A673 (cell line): ENCODE data around the gene TRPV2. TPM values are rescaled to one million over a fixed set of nuclear protein-coding genes. Genes with fewer than 3 reads are reported as not detected.

ENCODE experiments used
- BruUV-seq: library from RNA; stranded (reverse); fragments of 400-500 nt; replicated peaks from 2 replicates; lab custom pipeline; 2021; lab: Mats Ljungman, UMichigan
- CTCF ChIA-PET: fragments of 300-600 bp; sonication (Branson Sonifier 250); formaldehyde crosslinking; loops from one replicate; lab custom pipeline; 2022; ENCODE audit warnings: antibody characterized with exemption; lab: Charles Lee
- POLR2A ChIA-PET: fragments of 300-600 bp; sonication (Branson Sonifier 250); formaldehyde crosslinking; loops from one replicate; lab custom pipeline; 2022; ENCODE audit warnings: antibody characterized with exemption; ENCODE audit not compliant: low non-redundant PET; lab: Charles Lee
- DNase-seq: peaks from one replicate; pipeline ENCODE4 v3.0.0-alpha.2; 2015; ENCODE audit warnings: low spot score
- H3K27ac ChIP-seq: fragments of 200-600 bp; sonication (generic); 2 replicates; pipeline ENCODE4 v1.5.1; 2016; ENCODE audit warnings: mixed run types, low read depth, mild to moderate bottlenecking, mixed read lengths, antibody characterized with exemption, low read length; ENCODE audit not compliant: poor library complexity, severe bottlenecking
- H3K27me3 ChIP-seq: fragments of 200-600 bp; sonication (generic); replicated peaks from 2 replicates; pipeline ENCODE4 v1.6.1; 2017; ENCODE audit warnings: mixed run types, low read depth, mild to moderate bottlenecking, mixed read lengths, antibody characterized with exemption, low read length; ENCODE audit not compliant: insufficient read depth, poor library complexity
- H3K36me3 ChIP-seq: fragments of 200-600 bp; sonication (generic); 2 replicates; pipeline ENCODE4 v1.6.1; 2016; ENCODE audit warnings: mixed run types, mild to moderate bottlenecking, mixed read lengths, antibody characterized with exemption, low read length; ENCODE audit not compliant: insufficient read depth, poor library complexity, severe bottlenecking
- H3K4me1 ChIP-seq: fragments of 200-600 bp; sonication (generic); 2 replicates; pipeline ENCODE4 v1.6.1; 2017; ENCODE audit warnings: mixed run types, mild to moderate bottlenecking, mixed read lengths, antibody characterized with exemption, low read length; ENCODE audit not compliant: insufficient read depth, poor library complexity, severe bottlenecking
- H3K4me3 ChIP-seq: fragments of 200-600 bp; sonication (generic); 2 replicates; pipeline ENCODE4 v1.5.1; 2016; ENCODE audit warnings: low read depth, mixed run types, mild to moderate bottlenecking, mixed read lengths, low read length; ENCODE audit not compliant: poor library complexity, severe bottlenecking
- H3K9me3 ChIP-seq: fragments of 200-600 bp; sonication (generic); 2 replicates; pipeline ENCODE4 v1.6.1; 2016; ENCODE audit warnings: mixed run types, low read depth, mild to moderate bottlenecking, mixed read lengths, antibody characterized with exemption, low read length; ENCODE audit not compliant: poor library complexity, severe bottlenecking
- CTCF ChIP-seq: fragments of 300-800, 200-600 bp; sonication (generic); conservative IDR thresholded peaks from 2 replicates; pipeline ENCODE4 v1.5.1; 2017; ENCODE audit warnings: low read depth, mild to moderate bottlenecking, antibody characterized with exemption, low read length, moderate library complexity, mixed read lengths
- EZH2 ChIP-seq: fragments of 200-600 bp; sonication (generic); IDR thresholded peaks from 2 replicates; pipeline ENCODE4 v1.6.1; 2017; ENCODE audit warnings: borderline replicate concordance, low read depth, mild to moderate bottlenecking, mixed read lengths, antibody characterized with exemption, low read length; ENCODE audit not compliant: poor library complexity, severe bottlenecking
- intact Hi-C: fragments of 100-400 bp; cut with micrococcal nuclease; formaldehyde crosslinking; loops from one replicate; pipeline ENCODE4 v1.10.0; 2022; ENCODE audit not compliant: unreplicated experiment
- total RNA-seq: library from RNA; stranded (reverse); gene quantifications from 2 replicates; pipeline ENCODE4 v1.2.3, GENCODE V29; 2021

Gene TRPV2
- total RNA-seq, 1 experiment from 2014 or later = not detected

DNA sequence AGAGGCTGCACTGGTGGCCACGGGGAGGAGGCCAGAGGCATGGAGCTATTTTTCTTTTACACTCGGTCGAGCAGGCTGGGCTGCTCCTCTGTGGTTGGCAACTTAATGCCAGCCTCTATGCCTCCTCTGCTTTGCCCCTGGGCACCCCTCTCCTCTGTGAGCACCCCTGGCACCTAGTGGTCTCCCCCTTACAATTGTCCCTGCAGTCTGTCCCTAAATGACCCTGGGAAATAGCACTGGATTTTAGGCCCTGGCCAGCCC, 49.6 kb downstream of the TRPV2 start:
- TF ChIP-seq CTCF (no peak), EZH2 (no peak)
- Histone ChIP-seq H3K4me1 (peaks cover 6% of the 10 kb centered on the region), H3K9me3 (no peaks in the 10 kb centered on the region), H3K4me3 (no peak overlapping the region), H3K27me3 (no peaks in the 10 kb centered on the region), H3K36me3 (no peaks in the 10 kb centered on the region), H3K27ac (no peak overlapping the region)
- BruUV-seq = no TSS peak
- ChIA-PET CTCF (no interaction called here), POLR2A (no interaction called here)
- no peak for DNase-seq
- intact Hi-C loops = no loop called here

DNA sequence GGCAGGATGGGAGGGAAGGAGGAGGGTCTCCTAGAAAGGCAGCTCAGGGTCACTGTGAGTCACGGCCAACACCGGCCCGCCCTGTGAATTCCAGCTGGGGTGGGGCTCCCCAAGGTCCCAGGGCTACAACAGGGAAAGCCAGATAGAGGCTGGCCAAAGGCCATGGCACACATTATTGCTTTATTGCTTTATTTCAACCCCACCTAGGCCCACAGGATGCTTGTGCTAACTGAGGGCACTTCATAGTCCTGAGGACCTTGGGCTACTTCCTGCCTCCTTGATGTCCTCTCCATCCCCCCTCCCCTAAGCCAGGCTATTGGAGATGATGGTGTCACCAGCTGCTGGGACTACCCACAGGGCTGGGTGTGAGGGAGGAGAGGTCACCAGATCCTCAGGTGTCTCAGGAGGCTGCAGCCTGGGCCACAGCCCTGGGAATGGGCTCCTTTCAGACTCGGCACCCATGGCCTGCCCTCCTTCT, 50.5 kb downstream of the TRPV2 start:
- ChIA-PET POLR2A (no interaction called here), CTCF (no interaction called here)
- no TSS peak for BruUV-seq

GRCh38 chr17:16466407-16466806, 51.0 kb downstream of the TRPV2 start:
- TF ChIP-seq CTCF = no peak
- no peak for TF ChIP-seq EZH2
- H3K4me3 ChIP-seq = no peak overlapping the region
- H3K36me3 ChIP-seq = no peaks in the 10 kb centered on the region
- H3K4me1 ChIP-seq = peaks cover 16% of the 10 kb centered on the region
- no peaks in the 10 kb centered on the region for H3K9me3 ChIP-seq
- POLR2A ChIA-PET = no interaction called here
- BruUV-seq = no TSS peak
- intact Hi-C loops = no loop called here
- CTCF ChIA-PET = no interaction called here
- no peak overlapping the region for H3K27ac ChIP-seq
- no peak for DNase-seq
- H3K27me3 ChIP-seq = no peaks in the 10 kb centered on the region

More for the DNA sequence above, 50.5 kb downstream of the TRPV2 start:
- Histone ChIP-seq H3K4me1 (peaks cover 16% of the 10 kb centered on the region), H3K4me3 (no peak overlapping the region), H3K27ac (no peak overlapping the region), H3K27me3 (no peaks in the 10 kb centered on the region), H3K9me3 (no peaks in the 10 kb centered on the region), H3K36me3 (no peaks in the 10 kb centered on the region)
- intact Hi-C loops = no loop called here
- TF ChIP-seq CTCF = no peak
- no peak for TF ChIP-seq EZH2
- no peak for DNase-seq
